Neural progenitor cell (in vitro differentiated cells): Measurements from ENCODE around the gene ITSN1. TPM values are rescaled to one million over a fixed set of nuclear protein-coding genes. Genes with fewer than 3 reads are reported as not detected.

Experiments
- DNase-seq: peaks from one replicate; pipeline ENCODE4 v3.0.0-alpha.2; 2016; ENCODE audit warnings: low spot score
- H2AFZ ChIP-seq: fragments of 200-600 bp; sonication (generic); replicated peaks from 2 replicates; pipeline ENCODE4 v1.6.1; 2016; ENCODE audit warnings: antibody characterized with exemption
- H3F3A ChIP-seq: fragments of 200-600 bp; sonication (generic); 2 replicates; pipeline ENCODE4 v1.6.1; 2016; ENCODE audit warnings: antibody characterized with exemption, low read depth
- H3K27ac ChIP-seq: fragments of 200-600 bp; sonication (generic); 2 replicates; pipeline ENCODE4 v1.5.1; 2016; ENCODE audit warnings: mild to moderate bottlenecking
- H3K27me3 ChIP-seq: fragments of 200-600 bp; sonication (generic); 2 replicates; pipeline ENCODE4 v1.6.1; 2016; ENCODE audit warnings: mild to moderate bottlenecking, moderate library complexity
- H3K36me3 ChIP-seq: fragments of 200-600 bp; sonication (generic); 2 replicates; pipeline ENCODE4 v1.5.1; 2016
- H3K4me1 ChIP-seq: fragments of 200-600 bp; sonication (generic); 2 replicates; pipeline ENCODE4 v1.6.1; 2016; ENCODE audit warnings: mixed run types
- H3K4me2 ChIP-seq: fragments of 200-600 bp; sonication (generic); 2 replicates; pipeline ENCODE4 v1.6.1; 2016
- H3K4me3 ChIP-seq: fragments of 200-600 bp; sonication (generic); 2 replicates; pipeline ENCODE4 v1.5.1; 2016
- H3K79me2 ChIP-seq: fragments of 200-600 bp; sonication (generic); 2 replicates; pipeline ENCODE4 v1.6.1; 2016; ENCODE audit warnings: low read depth
- H3K9ac ChIP-seq: fragments of 200-600 bp; sonication (generic); 2 replicates; pipeline ENCODE4 v1.6.1; 2016
- H3K9me3 ChIP-seq: fragments of 200-600 bp; sonication (generic); 2 replicates; pipeline ENCODE4 v1.5.1; 2016; ENCODE audit warnings: low read depth
- H4K20me1 ChIP-seq: fragments of 200-600 bp; sonication (generic); 2 replicates; pipeline ENCODE4 v1.6.1; 2016; ENCODE audit warnings: low read depth
- H3K27ac Mint-ChIP-seq: 3 replicates; pipeline ENCODE4 v1.8.0; 2021; ENCODE audit warnings: mixed read lengths
- H3K27me3 Mint-ChIP-seq: 2 replicates; pipeline ENCODE4 v1.8.0; 2022; ENCODE audit warnings: low read depth, mild to moderate bottlenecking, inconsistent platforms, moderate library complexity, mixed read lengths; ENCODE audit not compliant: insufficient read depth
- H3K36me3 Mint-ChIP-seq: 3 replicates; pipeline ENCODE4 v1.8.0; 2021; ENCODE audit warnings: mixed read lengths
- H3K4me1 Mint-ChIP-seq: 3 replicates; pipeline ENCODE4 v1.8.0; 2021; ENCODE audit warnings: mixed read lengths
- H3K4me3 Mint-ChIP-seq: 3 replicates; pipeline ENCODE4 v1.8.0; 2021; ENCODE audit warnings: mild to moderate bottlenecking, moderate library complexity, mixed read lengths
- H3K9me3 Mint-ChIP-seq: 3 replicates; pipeline ENCODE4 v1.8.0; 2020; ENCODE audit warnings: mixed read lengths
- CTCF ChIP-seq: fragments of 200-600 bp; sonication (generic); IDR thresholded peaks from 2 replicates; pipeline ENCODE4 v1.5.1; 2017; ENCODE audit warnings: antibody characterized with exemption, mild to moderate bottlenecking
- EZH2 ChIP-seq: fragments of 200-600 bp; sonication (generic); IDR thresholded peaks from 2 replicates; pipeline ENCODE4 v1.6.1; 2017; ENCODE audit warnings: antibody characterized with exemption, mild to moderate bottlenecking, moderate library complexity
- EZH2phosphoT487 ChIP-seq: fragments of 200-600 bp; sonication (generic); IDR thresholded peaks from 2 replicates; pipeline ENCODE4 v1.6.1; 2017; ENCODE audit warnings: antibody characterized with exemption
- total RNA-seq: library from RNA; depleted of rRNA; stranded (reverse); fragments of >200 nt; gene quantifications from 2 replicates; pipeline ENCODE4 v1.2.3, GENCODE V29; 2015; ENCODE audit warnings: low replicate concordance

Gene ITSN1
- total RNA-seq, 1 donor from 2014 or later, result 136 TPM

DNA sequence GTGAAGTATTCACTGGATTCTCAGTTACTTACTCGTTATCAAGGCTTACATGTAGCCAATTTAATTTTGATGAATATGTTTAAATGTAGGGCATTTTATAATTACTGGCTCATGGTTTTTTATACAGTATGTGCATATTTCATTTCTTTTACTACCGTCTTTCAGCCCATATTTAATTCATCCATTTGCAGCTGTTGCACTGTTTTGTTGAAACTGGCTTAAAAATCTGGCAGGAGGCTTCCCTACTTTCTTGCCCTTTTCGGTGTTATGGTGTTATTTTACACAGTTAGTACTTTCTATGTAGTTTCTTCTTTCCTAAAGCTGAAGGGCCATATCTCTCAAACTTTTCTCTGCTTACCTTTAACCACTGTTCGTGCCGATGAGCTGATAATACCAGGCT, 54.2 kb downstream of the ITSN1 start:
- Histone ChIP-seq H3K36me3 (no peaks in the 10 kb centered on the region), H2AFZ (no peak overlapping the region), H3F3A (peaks cover 38% of the 10 kb centered on the region), H3K27me3 (no peaks in the 10 kb centered on the region), H3K9me3 (no peaks in the 10 kb centered on the region), H3K79me2 (peaks cover 100% of the 10 kb centered on the region), H3K9ac (no peak overlapping the region), H3K4me2 (no peak overlapping the region), H3K4me3 (no peak overlapping the region), H3K27ac (no peak overlapping the region), H4K20me1 (peaks cover 88% of the 10 kb centered on the region), H3K4me1 (peaks cover 46% of the 10 kb centered on the region)
- no peak for TF ChIP-seq CTCF
- TF ChIP-seq EZH2, result no peak
- no peak for TF ChIP-seq EZH2phosphoT487
- DNase-seq, result no peak
- Mint-ChIP-seq H3K27me3 (no peaks in the 10 kb centered on the region), H3K4me1 (peaks cover 63% of the 10 kb centered on the region), H3K9me3 (no peaks in the 10 kb centered on the region), H3K36me3 (no peaks in the 10 kb centered on the region), H3K27ac (no peak overlapping the region), H3K4me3 (no peak overlapping the region)

GRCh38 chr21:33698087-33698860, 56.0 kb downstream of the ITSN1 start:
- peaks cover 98% of the 10 kb centered on the region for H3K79me2 ChIP-seq
- no peak overlapping the region for H3K27ac Mint-ChIP-seq
- TF ChIP-seq EZH2phosphoT487 (no peak), EZH2 (no peak), CTCF (no peak)
- H3K9ac ChIP-seq, result no peak overlapping the region
- H3F3A ChIP-seq, result peaks cover 21% of the 10 kb centered on the region
- H3K4me3 ChIP-seq, result no peak overlapping the region
- H3K27me3 Mint-ChIP-seq, result no peaks in the 10 kb centered on the region
- no peaks in the 10 kb centered on the region for H3K9me3 Mint-ChIP-seq
- no peaks in the 10 kb centered on the region for H3K36me3 ChIP-seq
- H2AFZ ChIP-seq, result no peak overlapping the region
- no peak overlapping the region for H3K4me3 Mint-ChIP-seq
- H3K27me3 ChIP-seq, result no peaks in the 10 kb centered on the region
- H3K4me1 Mint-ChIP-seq, result peaks cover 45% of the 10 kb centered on the region
- H3K4me2 ChIP-seq, result peak overlapping the region; percentile 8
- DNase-seq, result peak; percentile 16
- H3K9me3 ChIP-seq, result no peaks in the 10 kb centered on the region
- no peaks in the 10 kb centered on the region for H3K36me3 Mint-ChIP-seq
- H3K4me1 ChIP-seq, result peaks cover 35% of the 10 kb centered on the region
- no peak overlapping the region for H3K27ac ChIP-seq
- peaks cover 74% of the 10 kb centered on the region for H4K20me1 ChIP-seq

DNA sequence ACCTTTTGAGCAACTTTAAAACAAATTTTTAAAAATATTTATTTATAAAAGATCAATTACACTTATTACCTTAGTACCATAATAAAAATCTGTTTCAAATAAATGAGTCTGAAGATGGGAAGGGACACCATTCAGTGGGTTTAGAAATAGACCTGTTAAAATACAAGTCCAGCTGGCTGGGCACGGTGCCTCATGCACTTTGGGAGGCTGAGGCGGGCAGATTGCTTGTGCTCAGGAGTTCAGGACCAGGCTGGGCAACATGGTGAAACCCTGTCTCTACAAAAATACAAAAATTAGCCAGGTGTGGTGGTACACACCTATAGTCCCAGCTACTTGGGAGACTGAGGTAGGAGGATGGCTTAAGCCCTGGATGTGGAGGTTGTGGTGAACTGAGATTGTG, 57.0 kb downstream of the ITSN1 start:
- Histone ChIP-seq H3K4me3 (no peak overlapping the region), H3K36me3 (no peaks in the 10 kb centered on the region), H3K79me2 (peaks cover 98% of the 10 kb centered on the region), H3K4me1 (peaks cover 35% of the 10 kb centered on the region), H3K9ac (no peak overlapping the region), H3K27me3 (no peaks in the 10 kb centered on the region), H4K20me1 (peaks cover 65% of the 10 kb centered on the region), H3F3A (peaks cover 16% of the 10 kb centered on the region), H3K27ac (no peak overlapping the region), H3K9me3 (no peaks in the 10 kb centered on the region), H2AFZ (no peak overlapping the region), H3K4me2 (no peak overlapping the region)
- Mint-ChIP-seq H3K27ac (no peak overlapping the region), H3K4me1 (peaks cover 41% of the 10 kb centered on the region), H3K36me3 (no peaks in the 10 kb centered on the region), H3K4me3 (no peak overlapping the region), H3K27me3 (no peaks in the 10 kb centered on the region), H3K9me3 (no peaks in the 10 kb centered on the region)
- TF ChIP-seq EZH2, result no peak
- no peak for TF ChIP-seq CTCF
- TF ChIP-seq EZH2phosphoT487, result no peak
- no peak for DNase-seq
